ENCODE measurements around the gene NEIL3.

Gene NEIL3

DNA sequence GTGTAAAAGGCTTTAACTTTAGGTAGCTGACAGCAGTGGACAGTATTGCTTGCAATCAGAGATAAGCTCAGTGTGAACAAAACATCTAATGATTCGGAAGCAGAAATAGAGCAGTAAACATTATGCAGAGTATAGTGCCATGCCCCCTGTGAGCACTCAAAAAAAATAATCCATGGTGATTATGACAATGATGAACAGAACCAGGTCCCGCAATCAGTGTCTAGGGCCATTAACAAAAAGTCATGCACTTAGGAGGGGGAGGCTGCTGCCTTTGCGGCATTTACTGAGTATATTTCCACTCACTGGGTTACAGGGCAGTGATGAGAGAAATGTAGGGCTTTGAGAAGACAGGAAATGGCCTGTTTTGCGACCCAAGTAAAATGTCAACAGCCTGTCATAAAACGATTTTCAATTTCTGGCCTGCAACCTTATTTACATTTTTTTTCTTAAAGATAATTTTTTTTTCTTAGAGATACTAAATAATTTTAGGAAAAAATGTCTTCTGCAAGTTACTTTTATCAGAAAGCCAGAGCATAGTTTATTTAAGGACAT lies 27.3 kb upstream of the NEIL3 start:
- TF ChIP-seq EZH2 (IDR thresholded peaks at IDR 0.05; ENCODE audit: borderline replicate concordance, low read depth, low read length, severe bottlenecking) (no peak), CTCF (IDR thresholded peaks at IDR 0.05; ENCODE audit: borderline replicate concordance, extremely low read depth, low read length, poor library complexity, severe bottlenecking) (no peak)
- Histone ChIP-seq H4K20me1 (ENCODE audit: insufficient read depth, low read length) (no peaks in the 10 kb centered on the region), H3K9ac (ENCODE audit: low read depth, low read length) (no peak overlapping the region), H2AFZ (ENCODE audit: low read depth, low read length) (no peak overlapping the region), H3K9me3 (ENCODE audit: insufficient read depth, low read length, severe bottlenecking) (no peaks in the 10 kb centered on the region), H3K4me1 (ENCODE audit: insufficient read depth, low read length) (peaks cover 30% of the 10 kb centered on the region), H3K36me3 (ENCODE audit: insufficient read depth, low read length) (no peaks in the 10 kb centered on the region), H3K4me3 (ENCODE audit: low read depth in 1 of 2, low read length in 2 of 2) (no peak overlapping the region), H3K79me2 (ENCODE audit: insufficient read depth, low read length) (no peaks in the 10 kb centered on the region), H3K4me2 (ENCODE audit: insufficient read depth, low read length) (no peak overlapping the region), H3K27ac (ENCODE audit: low read length) (no peak overlapping the region; the same call in 1 of the 2 replicates), H3K27me3 (ENCODE audit: insufficient read depth, low read length, poor library complexity) (no peaks in the 10 kb centered on the region)
- ATAC-seq (ENCODE audit: insufficient read depth, low read depth) (no peak), DNase-seq (no peak)

- H2AFZ ChIP-seq (ENCODE audit: low read depth, low read length) = no peak overlapping the region
- H3K27me3 ChIP-seq (ENCODE audit: insufficient read depth, low read length, poor library complexity) = no peaks in the 10 kb centered on the region
- H3K36me3 ChIP-seq (ENCODE audit: insufficient read depth, low read length) = no peaks in the 10 kb centered on the region
- no peak overlapping the region for H3K27ac ChIP-seq (ENCODE audit: low read length)
- TF ChIP-seq CTCF (IDR thresholded peaks at IDR 0.05; ENCODE audit: borderline replicate concordance, extremely low read depth, low read length, poor library complexity, severe bottlenecking) (no peak), EZH2 (IDR thresholded peaks at IDR 0.05; ENCODE audit: borderline replicate concordance, low read depth, low read length, severe bottlenecking) (no peak)
- peaks cover 38% of the 10 kb centered on the region for H3K4me1 ChIP-seq (ENCODE audit: insufficient read depth, low read length)
- no peak for DNase-seq
- no peak for ATAC-seq (ENCODE audit: insufficient read depth, low read depth)
- no peaks in the 10 kb centered on the region for H3K9me3 ChIP-seq (ENCODE audit: insufficient read depth, low read length, severe bottlenecking)
- H3K79me2 ChIP-seq (ENCODE audit: insufficient read depth, low read length) = no peaks in the 10 kb centered on the region
- H3K4me3 ChIP-seq (ENCODE audit: low read depth in 1 of 2, low read length in 2 of 2) = no peak overlapping the region
- H3K9ac ChIP-seq (ENCODE audit: low read depth, low read length) = no peak overlapping the region
- no peaks in the 10 kb centered on the region for H4K20me1 ChIP-seq (ENCODE audit: insufficient read depth, low read length)
- no peak overlapping the region for H3K4me2 ChIP-seq (ENCODE audit: insufficient read depth, low read length)
These were observed 26.5 kb upstream of the NEIL3 start for GRCh38 chr4:177283167-177283566.

DNA sequence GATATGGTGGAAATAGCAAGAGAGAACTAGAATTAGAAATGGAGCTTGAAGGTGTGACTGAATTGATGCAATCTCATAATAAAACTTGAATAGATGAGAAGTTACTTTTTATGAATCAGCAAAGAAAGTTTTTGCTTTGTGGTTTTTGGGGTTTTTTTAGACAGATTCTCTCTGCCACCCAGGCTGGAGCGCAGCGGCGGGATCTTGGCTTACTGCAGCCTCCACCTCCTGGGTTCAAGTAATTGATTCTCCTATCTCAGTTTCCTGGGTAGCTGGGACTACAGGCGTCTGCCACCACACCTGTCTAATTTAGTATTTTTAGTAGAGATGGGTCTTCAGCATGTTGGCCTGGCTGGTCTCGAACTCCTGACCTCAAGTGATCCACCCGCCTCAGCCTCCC lies 23.7 kb upstream of the NEIL3 start:
- H3K36me3 ChIP-seq (ENCODE audit: insufficient read depth, low read length) = no peaks in the 10 kb centered on the region
- no peaks in the 10 kb centered on the region for H3K9me3 ChIP-seq (ENCODE audit: insufficient read depth, low read length, severe bottlenecking)
- no peak overlapping the region for H3K9ac ChIP-seq (ENCODE audit: low read depth, low read length)
- no peaks in the 10 kb centered on the region for H3K27me3 ChIP-seq (ENCODE audit: insufficient read depth, low read length, poor library complexity)
- no peaks in the 10 kb centered on the region for H3K79me2 ChIP-seq (ENCODE audit: insufficient read depth, low read length)
- H2AFZ ChIP-seq (ENCODE audit: low read depth, low read length) = no peak overlapping the region
- peak; percentile 71 for DNase-seq
- H4K20me1 ChIP-seq (ENCODE audit: insufficient read depth, low read length) = no peaks in the 10 kb centered on the region
- no peak overlapping the region for H3K4me3 ChIP-seq (ENCODE audit: low read depth in 1 of 2, low read length in 2 of 2)
- H3K27ac ChIP-seq (ENCODE audit: low read length) = peak overlapping the region; percentile 77
- TF ChIP-seq CTCF (IDR thresholded peaks at IDR 0.05; ENCODE audit: borderline replicate concordance, extremely low read depth, low read length, poor library complexity, severe bottlenecking) (no peak), EZH2 (IDR thresholded peaks at IDR 0.05; ENCODE audit: borderline replicate concordance, low read depth, low read length, severe bottlenecking) (no peak)
- H3K4me1 ChIP-seq (ENCODE audit: insufficient read depth, low read length) = peaks cover 47% of the 10 kb centered on the region
- ATAC-seq (ENCODE audit: insufficient read depth, low read depth) = peak; percentile 60
- no peak overlapping the region; the same call in 1 of the 2 replicates for H3K4me2 ChIP-seq (ENCODE audit: insufficient read depth, low read length)

All from DND-41 (cell line).